Measurements from ENCODE around the gene SLC49A3.

- no peak for TF ChIP-seq EP300 (IDR thresholded peaks at IDR 0.05)
- no peak for TF ChIP-seq CTCF (IDR thresholded peaks at IDR 0.05)
Measured at GRCh38 chr4:635851-636627, 52.9 kb downstream of the SLC49A3 start.

All from tibial nerve (tissue), 4 donors.